Spinal cord (tissue), 10 donors: ENCODE data around the gene WWOX. TPM values are rescaled to one million over a fixed set of nuclear protein-coding genes. Genes with fewer than 3 reads are reported as not detected.

Experiments
- DNase-seq, 6 donors: peaks; one replicate each; pipeline versions ENCODE4 v3.0.0 to v3.0.0-alpha.2; 2013 to 2015; ENCODE audit warnings: low spot score in 6 of 6, low read depth in 4 of 6
- H3K27ac ChIP-seq: one replicate; pipeline ENCODE4 v1.5.1; 2013; ENCODE audit warnings: low read depth, low read length, control low read depth
- H3K27me3 ChIP-seq: one replicate; pipeline ENCODE4 v1.6.1; 2013; ENCODE audit warnings: low read length; ENCODE audit not compliant: control insufficient read depth, insufficient read depth
- H3K36me3 ChIP-seq: one replicate; pipeline ENCODE4 v1.6.1; 2013; ENCODE audit warnings: low read length; ENCODE audit not compliant: control insufficient read depth, insufficient read depth
- H3K4me1 ChIP-seq: one replicate; pipeline ENCODE4 v1.6.1; 2013; ENCODE audit warnings: low read length; ENCODE audit not compliant: control insufficient read depth, insufficient read depth
- H3K4me3 ChIP-seq: one replicate; pipeline ENCODE4 v1.5.1; 2013; ENCODE audit warnings: low read depth, low read length, control low read depth
- H3K9me3 ChIP-seq: one replicate; pipeline ENCODE4 v1.6.1; 2013; ENCODE audit warnings: low read length; ENCODE audit not compliant: control insufficient read depth, insufficient read depth
- WGBS: methylation state at CpG from one replicate; pipeline ENCODE4 v1.1.5; 2013; ENCODE audit warnings: missing lambda C conversion rate; ENCODE audit not compliant: insufficient coverage; 5-methylcytosine and 5-hydroxymethylcytosine counted together
- polyA plus RNA-seq, 2 donors: library from polyadenylated mRNA; unstranded; fragments of 120-200 nt; gene quantifications; one replicate each; pipeline ENCODE4 v1.2.1, GENCODE V29; 2013; ENCODE audit not compliant: insufficient read length in 2 of 2
- total RNA-seq, 2 donors: library from RNA; depleted of rRNA in 1 of 2; stranded (reverse); fragments of 120-200 nt in 1 of 2; fragments of >200 nt in 1 of 2; gene quantifications; one replicate each; pipeline versions ENCODE4 v1.2.3 to v1.2.4, GENCODE V29; 2013 to 2014
- donor health status: healthy.

The WWOX gene
- total and polyA plus RNA-seq, 4 donors, result 27.5 to 51.5 (median 32.5) TPM

DNA sequence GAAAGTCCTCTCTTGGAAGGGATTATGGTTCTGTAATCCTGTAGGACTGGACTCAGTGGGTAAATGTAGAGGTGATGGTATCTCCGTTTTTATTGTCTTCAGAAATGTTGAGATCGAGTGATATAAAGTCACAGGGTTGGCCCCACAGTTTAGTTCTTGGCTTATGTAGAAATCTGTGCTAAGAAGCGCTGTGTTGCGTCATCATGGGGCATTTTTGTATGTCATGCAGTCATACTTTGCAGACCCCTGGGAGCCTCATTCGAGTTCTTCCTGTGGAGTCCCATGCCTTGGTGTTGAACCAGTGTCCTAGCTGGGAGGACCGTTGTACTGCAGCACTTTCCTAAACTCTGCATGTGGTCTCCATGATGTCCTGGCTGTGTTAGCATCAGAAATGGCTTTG, 881.4 kb downstream of the WWOX start:
- Histone ChIP-seq H3K27ac (no peak overlapping the region), H3K27me3 (peaks cover 1% of the 10 kb centered on the region), H3K36me3 (no peaks in the 10 kb centered on the region), H3K4me1 (peaks cover 11% of the 10 kb centered on the region), H3K9me3 (peaks cover 3% of the 10 kb centered on the region), H3K4me3 (no peak overlapping the region)
- no peak for DNase-seq
- 94% methylated on average over 6 of the region's 6 CpGs for WGBS

DNA sequence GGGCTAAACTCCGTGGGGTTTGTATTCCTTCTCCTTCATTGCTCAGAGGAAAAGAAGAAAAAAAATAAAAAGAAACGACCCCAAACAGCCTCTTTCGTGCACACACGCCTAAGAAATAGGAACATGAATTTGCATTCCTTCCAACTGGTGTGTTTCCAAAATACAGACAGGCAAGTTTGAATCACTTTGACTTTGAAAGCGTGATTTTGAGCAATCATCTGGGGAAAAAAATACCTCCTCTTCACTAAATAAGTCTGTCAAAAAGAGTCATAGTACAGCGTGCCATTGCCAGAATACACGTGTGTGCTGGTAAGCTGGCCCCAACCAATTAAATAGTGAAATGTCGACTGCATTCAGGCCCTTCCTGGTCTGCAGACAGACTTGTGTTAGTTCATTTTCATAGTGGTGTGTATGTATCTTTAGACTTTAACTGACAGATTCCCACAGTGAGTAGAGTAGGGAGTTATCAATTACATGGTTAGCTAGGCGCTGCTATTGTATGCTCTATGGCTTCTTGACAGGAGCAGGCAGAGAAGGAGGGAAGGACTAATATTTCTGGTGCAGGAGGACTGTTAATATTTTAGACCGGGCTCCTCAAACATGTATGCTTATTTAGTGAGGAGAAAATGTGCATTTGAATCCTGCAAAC, 882.8 kb downstream of the WWOX start:
- 54% methylated on average over 5 of the region's 10 CpGs for WGBS
- peaks cover 2% of the 10 kb centered on the region for H3K27me3 ChIP-seq
- H3K27ac ChIP-seq, result peak overlapping the region; percentile 30
- peaks cover 3% of the 10 kb centered on the region for H3K9me3 ChIP-seq
- no peak overlapping the region for H3K4me3 ChIP-seq
- DNase-seq, result peak in 2 of 6 donors; percentile 40 to 78
- peaks cover 13% of the 10 kb centered on the region for H3K4me1 ChIP-seq
- H3K36me3 ChIP-seq, result no peaks in the 10 kb centered on the region

DNA sequence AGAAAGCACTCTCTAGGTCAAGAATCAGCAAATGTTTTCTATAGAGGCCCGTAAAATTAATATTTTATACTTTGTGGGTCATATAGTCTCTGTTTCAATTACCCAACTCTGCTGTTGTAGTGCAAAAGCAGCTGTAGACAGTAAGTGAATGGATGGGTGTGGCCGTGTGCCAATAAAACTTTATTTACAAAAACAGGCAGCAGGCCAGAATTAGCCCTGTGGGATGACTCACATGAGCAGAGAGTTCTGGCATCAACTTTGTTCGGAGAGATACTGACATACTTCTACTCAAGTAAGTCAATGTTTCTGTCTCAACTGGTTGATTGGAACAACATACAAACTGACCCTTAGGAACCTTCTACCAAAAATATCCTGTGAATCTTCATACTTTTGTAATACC, 884.9 kb downstream of the WWOX start:
- H3K27me3 ChIP-seq, result peaks cover 3% of the 10 kb centered on the region
- H3K9me3 ChIP-seq, result peaks cover 3% of the 10 kb centered on the region
- WGBS, result 100% methylated on average over 1 of the region's 3 CpGs
- no peak overlapping the region for H3K27ac ChIP-seq
- H3K4me1 ChIP-seq, result peaks cover 13% of the 10 kb centered on the region
- no peaks in the 10 kb centered on the region for H3K36me3 ChIP-seq
- H3K4me3 ChIP-seq, result no peak overlapping the region
- DNase-seq, result no peak

DNA sequence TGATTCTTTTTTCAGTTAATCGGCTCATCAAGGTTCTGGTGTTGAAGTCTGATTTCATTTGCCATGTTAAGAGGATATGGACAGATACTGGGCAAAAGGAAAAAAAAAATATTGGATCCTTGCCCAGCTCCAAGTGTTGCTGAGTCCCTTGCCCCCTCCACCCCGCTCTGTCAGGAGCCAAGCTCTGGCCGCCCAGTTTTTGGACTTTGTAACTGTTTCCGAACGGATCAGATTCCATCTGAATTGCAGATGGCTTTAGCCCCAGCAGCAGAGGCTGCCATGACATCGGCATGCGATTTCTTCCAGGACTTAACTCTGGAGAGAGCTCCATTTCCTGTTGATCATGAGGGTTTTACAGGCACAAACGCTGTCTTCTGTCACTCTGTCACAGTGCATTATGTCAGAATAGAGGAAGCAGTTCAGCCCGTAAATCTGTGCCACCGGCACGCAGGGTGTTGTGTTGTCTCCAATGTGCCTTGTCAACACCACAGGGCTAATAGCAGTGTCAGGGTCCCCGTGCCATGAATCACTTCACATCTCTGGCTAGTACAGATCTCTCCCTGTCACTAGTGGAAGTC, 885.5 kb downstream of the WWOX start:
- peak in 1 of 6 donors; percentile 62 for DNase-seq
- Histone ChIP-seq H3K27me3 (peaks cover 5% of the 10 kb centered on the region), H3K4me1 (peaks cover 13% of the 10 kb centered on the region), H3K36me3 (no peaks in the 10 kb centered on the region), H3K4me3 (no peak overlapping the region), H3K27ac (no peak overlapping the region), H3K9me3 (peaks cover 3% of the 10 kb centered on the region)
- 25% methylated on average over 12 of the region's 12 CpGs for WGBS

DNA sequence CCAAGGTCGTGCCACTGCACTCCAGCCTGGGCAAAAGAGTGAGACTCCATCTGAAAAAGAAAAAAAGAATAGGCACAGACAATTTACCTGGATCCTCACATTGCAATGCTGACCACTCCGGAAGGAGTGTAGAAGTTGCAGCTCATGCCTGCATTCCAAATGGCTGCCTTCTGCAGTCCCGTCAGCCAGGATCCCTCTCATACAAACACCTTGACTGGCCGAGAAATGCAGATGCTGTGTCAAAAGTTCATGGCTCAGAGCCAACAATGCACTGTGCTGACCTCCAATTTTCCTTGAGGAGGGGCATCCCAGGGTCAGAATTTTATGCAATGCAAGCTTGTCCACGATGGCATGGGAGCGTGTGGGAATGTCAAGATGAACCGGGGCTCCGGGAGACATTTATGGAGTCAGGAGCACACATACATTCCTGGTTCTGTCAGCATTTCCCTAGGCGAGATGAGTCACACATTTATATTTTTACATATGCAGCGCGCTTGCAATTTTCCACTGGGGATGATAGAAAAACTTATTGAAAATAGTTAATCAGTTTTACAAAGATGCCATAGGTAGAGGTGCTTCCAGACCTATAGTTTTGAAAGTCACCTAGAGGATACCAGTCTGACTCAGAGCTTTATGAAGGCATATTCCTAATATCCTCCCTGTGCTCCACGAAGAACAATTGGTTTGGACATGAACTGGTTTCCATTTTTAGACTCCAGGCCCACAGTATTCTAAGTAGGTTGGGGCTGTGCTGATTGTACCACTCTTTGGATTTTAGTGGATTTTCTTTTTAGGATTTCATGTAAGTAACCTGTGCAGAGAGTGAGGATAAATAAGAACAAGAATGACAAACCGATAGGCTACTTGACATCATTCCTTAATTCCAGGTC, 886.5 kb downstream of the WWOX start:
- Histone ChIP-seq H3K27ac (no peak overlapping the region), H3K4me3 (no peak overlapping the region), H3K27me3 (peaks cover 5% of the 10 kb centered on the region), H3K36me3 (no peaks in the 10 kb centered on the region), H3K9me3 (peaks cover 3% of the 10 kb centered on the region), H3K4me1 (peaks cover 21% of the 10 kb centered on the region)
- WGBS, result 72% methylated on average over 7 of the region's 13 CpGs
- peak in 1 of 6 donors; percentile 51 for DNase-seq

DNA sequence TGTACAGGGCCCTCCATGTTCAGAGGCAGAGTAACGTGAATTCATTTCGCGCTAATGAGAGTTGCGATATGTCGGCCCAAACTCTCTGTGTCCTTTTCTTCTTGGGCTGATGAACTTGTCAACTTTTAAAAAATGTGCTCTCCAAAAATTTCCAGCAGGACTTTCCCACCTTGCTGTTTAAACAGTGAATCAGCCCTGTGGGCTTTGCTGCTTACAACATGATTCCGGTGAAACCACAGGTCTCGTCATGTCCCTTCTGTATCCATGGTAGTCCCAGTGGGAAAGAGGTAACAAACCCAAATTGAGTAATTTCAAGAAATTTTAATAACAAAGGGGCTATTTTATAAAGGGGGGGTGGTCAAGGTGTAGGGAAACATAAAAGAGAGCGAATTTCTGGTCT, 888.2 kb downstream of the WWOX start:
- peaks cover 21% of the 10 kb centered on the region for H3K4me1 ChIP-seq
- H3K9me3 ChIP-seq, result peaks cover 3% of the 10 kb centered on the region
- DNase-seq, result no peak
- H3K4me3 ChIP-seq, result no peak overlapping the region
- H3K27ac ChIP-seq, result no peak overlapping the region
- 90% methylated on average over 6 of the region's 8 CpGs for WGBS
- H3K27me3 ChIP-seq, result peaks cover 5% of the 10 kb centered on the region
- H3K36me3 ChIP-seq, result no peaks in the 10 kb centered on the region

DNA sequence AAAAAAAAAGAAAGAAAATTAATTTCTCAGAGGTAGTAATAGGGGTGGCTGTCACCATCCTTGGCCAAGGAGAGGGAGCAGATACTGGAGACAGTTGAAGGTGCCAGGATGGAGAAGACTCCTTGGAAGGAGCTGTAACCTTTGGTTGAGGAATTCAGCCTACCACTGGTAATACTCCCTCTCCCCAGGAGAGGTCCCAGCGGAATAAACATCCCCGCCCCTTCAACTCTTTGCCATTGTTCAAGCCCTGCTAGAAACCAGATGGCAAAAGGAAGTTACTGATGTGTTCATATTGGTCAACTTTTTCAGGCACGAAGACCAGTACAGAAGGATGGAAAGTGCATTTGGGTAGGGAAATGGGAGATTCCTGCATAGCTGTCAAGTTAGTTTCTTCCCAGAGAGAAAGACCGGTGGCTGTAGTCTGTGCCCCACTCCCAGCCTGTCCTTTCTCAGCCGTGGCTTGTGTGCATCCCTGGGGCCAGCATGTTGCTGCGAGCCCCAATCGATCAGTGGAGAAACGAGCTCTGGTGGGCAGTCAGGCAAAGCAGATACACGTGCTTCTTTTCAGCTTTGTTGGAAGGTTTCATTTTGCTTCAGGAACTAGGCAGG, 889.0 kb downstream of the WWOX start:
- H3K27me3 ChIP-seq, result peaks cover 5% of the 10 kb centered on the region
- H3K27ac ChIP-seq, result no peak overlapping the region
- DNase-seq, result no peak
- WGBS, result 90% methylated on average over 7 of the region's 9 CpGs
- peaks cover 21% of the 10 kb centered on the region for H3K4me1 ChIP-seq
- peaks cover 2% of the 10 kb centered on the region for H3K9me3 ChIP-seq
- no peak overlapping the region for H3K4me3 ChIP-seq
- no peaks in the 10 kb centered on the region for H3K36me3 ChIP-seq

DNA sequence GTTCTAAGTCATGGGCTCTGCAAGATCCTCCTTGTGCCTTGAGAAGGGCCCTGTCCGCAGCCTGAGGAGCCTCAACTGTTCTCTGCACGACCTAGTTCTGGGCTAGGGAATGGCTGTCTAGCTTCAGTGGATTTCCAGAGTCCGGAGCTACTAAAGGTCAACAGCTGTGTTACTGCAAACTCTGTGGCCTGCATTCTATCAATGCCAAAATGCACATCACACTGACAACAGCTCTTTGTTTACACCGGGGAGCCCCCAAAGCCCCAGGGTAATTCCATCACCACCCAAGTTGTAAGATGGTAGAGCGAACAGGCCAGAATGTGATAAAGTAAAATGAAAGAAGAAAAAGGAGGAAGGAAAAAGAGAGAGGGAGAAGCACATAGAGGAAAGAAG, 890.9 kb downstream of the WWOX start:
- WGBS, result 64% methylated on average over 2 of the region's 5 CpGs
- Histone ChIP-seq H3K9me3 (no peaks in the 10 kb centered on the region), H3K36me3 (no peaks in the 10 kb centered on the region), H3K4me3 (no peak overlapping the region), H3K4me1 (peaks cover 17% of the 10 kb centered on the region), H3K27ac (no peak overlapping the region), H3K27me3 (peaks cover 14% of the 10 kb centered on the region)
- peak in 1 of 6 donors; percentile 48 for DNase-seq

DNA sequence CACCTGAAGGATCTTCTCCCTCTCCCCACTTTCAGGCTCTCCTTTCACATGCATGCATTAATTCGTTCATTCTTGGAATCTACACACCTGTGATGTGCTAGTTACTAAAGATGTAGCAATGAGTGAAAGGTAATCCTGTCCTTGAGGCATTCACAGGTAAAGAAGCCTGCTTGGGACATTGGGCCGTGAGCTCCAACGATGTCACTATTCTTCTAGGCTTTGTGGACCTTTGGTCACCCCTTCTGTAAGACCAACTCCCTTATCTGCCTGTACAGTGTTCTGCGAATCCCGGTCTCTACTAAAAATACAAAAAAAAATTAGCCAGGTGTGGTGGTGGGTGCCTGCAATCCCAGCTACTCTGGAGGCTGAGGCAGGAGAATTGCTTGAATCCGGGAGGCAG, 892.5 kb downstream of the WWOX start:
- no peak overlapping the region for H3K4me3 ChIP-seq
- H3K27me3 ChIP-seq, result peaks cover 16% of the 10 kb centered on the region
- 67% methylated on average over 3 of the region's 6 CpGs for WGBS
- no peaks in the 10 kb centered on the region for H3K9me3 ChIP-seq
- DNase-seq, result no peak
- no peak overlapping the region for H3K27ac ChIP-seq
- peaks cover 11% of the 10 kb centered on the region for H3K4me1 ChIP-seq
- H3K36me3 ChIP-seq, result no peaks in the 10 kb centered on the region
